ENCODE measurements around the gene CADM2.
"Not testable (repeated sequence)": the region's sequence is repeated elsewhere in the genome, so short reads cannot be mapped to it uniquely, and the experiment has no call there.

Gene CADM2

GRCh38 chr3:85670634-85671205 is 711.9 kb downstream of the CADM2 start:
- TF ChIP-seq CTCF (IDR thresholded peaks at IDR 0.05), result no peak
- no peak overlapping the region for H3K4me3 ChIP-seq
- no peak overlapping the region for H3K27ac ChIP-seq
- no peak for DNase-seq (ENCODE audit: low spot score)

- no peak overlapping the region for H3K4me3 ChIP-seq
- no peak for TF ChIP-seq CTCF (IDR thresholded peaks at IDR 0.05)
These were observed 714.0 kb downstream of the CADM2 start for GRCh38 chr3:85672761-85673160.

GRCh38 chr3:85678713-85679112 is 719.9 kb downstream of the CADM2 start:
- H3K4me3 ChIP-seq, result no peak overlapping the region
- no peak for DNase-seq (ENCODE audit: low spot score)
- no peak overlapping the region for H3K27ac ChIP-seq
- TF ChIP-seq CTCF (IDR thresholded peaks at IDR 0.05), result no peak

More at GRCh38 chr3:85672761-85673160, 714.0 kb downstream of the CADM2 start:
- DNase-seq (ENCODE audit: low spot score), result no peak
- H3K27ac ChIP-seq, result no peak overlapping the region

- Histone ChIP-seq H3K27ac (no peak overlapping the region), H3K4me3 (no peak overlapping the region)
- no peak for DNase-seq (ENCODE audit: low spot score)
- no peak for TF ChIP-seq CTCF (IDR thresholded peaks at IDR 0.05)
These were observed 723.1 kb downstream of the CADM2 start for GRCh38 chr3:85681906-85682305.

- Histone ChIP-seq H3K27ac (no peak overlapping the region), H3K4me3 (no peak overlapping the region)
- no peak for TF ChIP-seq CTCF (IDR thresholded peaks at IDR 0.05)
- no peak for DNase-seq (ENCODE audit: low spot score)
These were observed 732.4 kb downstream of the CADM2 start for GRCh38 chr3:85691196-85691595.

GRCh38 chr3:85697156-85697555 is 738.4 kb downstream of the CADM2 start:
- no peak for TF ChIP-seq CTCF (IDR thresholded peaks at IDR 0.05)

GRCh38 chr3:85706130-85706529 is 747.3 kb downstream of the CADM2 start:
- H3K27ac ChIP-seq, result no peak overlapping the region
- no peak for TF ChIP-seq CTCF (IDR thresholded peaks at IDR 0.05)
- no peak for DNase-seq (ENCODE audit: low spot score)
- no peak overlapping the region for H3K4me3 ChIP-seq

More at GRCh38 chr3:85697156-85697555, 738.4 kb downstream of the CADM2 start:
- DNase-seq (ENCODE audit: low spot score), result no peak
- H3K4me3 ChIP-seq, result no peak overlapping the region
- no peak overlapping the region for H3K27ac ChIP-seq

- DNase-seq (ENCODE audit: low spot score); H3K27ac ChIP-seq; H3K4me3 ChIP-seq: not testable (repeated sequence)
These were observed 749.5 kb downstream of the CADM2 start for GRCh38 chr3:85708325-85708724.

All from coronary artery (tissue), 2 donors.